Uterus (tissue), 2 donors: ENCODE results near the gene CASKIN2.

ENCODE experiments used
- POLR2A ChIP-seq, 2 donors: fragments of 450-650 bp; IDR thresholded peaks; one replicate each; pipeline ENCODE4 v1.6.1; 2016; ENCODE audit warnings: antibody characterized with exemption in 2 of 2, mild to moderate bottlenecking in 1 of 2, moderate library complexity in 1 of 2
- TF ChIP-seq, protein P1 (sequence below), 4 experiments: fragments of 200-600 bp in 2 of 4; fragments of 450-650 bp in 2 of 4; sonication (generic) in 2 of 4; IDR thresholded peaks; one replicate each; pipeline ENCODE4 v1.5.1; 2016 to 2019; ENCODE audit warnings: antibody characterized with exemption in 4 of 4, mild to moderate bottlenecking in 2 of 4, moderate library complexity in 1 of 4

DNA sequence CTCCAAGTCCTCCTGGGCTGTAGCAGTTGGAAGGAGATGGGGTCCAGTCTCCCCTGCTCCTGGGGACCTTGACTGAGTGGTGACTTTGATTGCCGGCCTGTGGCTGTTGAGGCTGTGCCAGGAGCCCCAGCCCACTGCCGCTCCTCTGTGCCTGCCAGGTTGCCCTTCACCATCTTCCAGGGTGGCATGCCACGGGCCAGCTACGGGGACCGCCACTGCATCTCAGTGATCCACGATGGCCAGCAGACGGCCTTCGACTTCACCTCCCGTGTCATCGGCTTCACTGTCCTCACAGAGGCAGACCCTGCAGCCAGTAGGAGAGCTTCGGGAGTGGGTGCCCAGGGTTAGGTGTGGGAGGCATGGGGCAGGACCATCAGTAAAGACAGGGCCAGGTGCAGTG is 48.9 kb upstream of the CASKIN2 start:
- TF ChIP-seq, protein P1, sequence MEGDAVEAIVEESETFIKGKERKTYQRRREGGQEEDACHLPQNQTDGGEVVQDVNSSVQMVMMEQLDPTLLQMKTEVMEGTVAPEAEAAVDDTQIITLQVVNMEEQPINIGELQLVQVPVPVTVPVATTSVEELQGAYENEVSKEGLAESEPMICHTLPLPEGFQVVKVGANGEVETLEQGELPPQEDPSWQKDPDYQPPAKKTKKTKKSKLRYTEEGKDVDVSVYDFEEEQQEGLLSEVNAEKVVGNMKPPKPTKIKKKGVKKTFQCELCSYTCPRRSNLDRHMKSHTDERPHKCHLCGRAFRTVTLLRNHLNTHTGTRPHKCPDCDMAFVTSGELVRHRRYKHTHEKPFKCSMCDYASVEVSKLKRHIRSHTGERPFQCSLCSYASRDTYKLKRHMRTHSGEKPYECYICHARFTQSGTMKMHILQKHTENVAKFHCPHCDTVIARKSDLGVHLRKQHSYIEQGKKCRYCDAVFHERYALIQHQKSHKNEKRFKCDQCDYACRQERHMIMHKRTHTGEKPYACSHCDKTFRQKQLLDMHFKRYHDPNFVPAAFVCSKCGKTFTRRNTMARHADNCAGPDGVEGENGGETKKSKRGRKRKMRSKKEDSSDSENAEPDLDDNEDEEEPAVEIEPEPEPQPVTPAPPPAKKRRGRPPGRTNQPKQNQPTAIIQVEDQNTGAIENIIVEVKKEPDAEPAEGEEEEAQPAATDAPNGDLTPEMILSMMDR (IDR thresholded peaks at IDR 0.05) = no peak
- TF ChIP-seq POLR2A (IDR thresholded peaks at IDR 0.05) = no peak
